Hepatocyte (in vitro differentiated cells): Measurements from ENCODE around the gene PCBD2. TPM values are rescaled to one million over a fixed set of nuclear protein-coding genes. Genes with fewer than 3 reads are reported as not detected.

Experiments used
- DNase-seq: peaks from one replicate; pipeline ENCODE4 v3.0.0-alpha.2; 2016; ENCODE audit warnings: low spot score
- H2AFZ ChIP-seq: fragments of 200-600 bp; sonication (generic); 2 replicates; pipeline ENCODE4 v1.6.0; 2016; ENCODE audit warnings: antibody characterized with exemption, mild to moderate bottlenecking
- H3K27ac ChIP-seq: fragments of 200-600 bp; sonication (generic); 2 replicates; pipeline ENCODE4 v1.5.1; 2016; ENCODE audit warnings: mild to moderate bottlenecking
- H3K27me3 ChIP-seq: fragments of 200-600 bp; sonication (generic); 2 replicates; pipeline ENCODE4 v1.6.1; 2016
- H3K36me3 ChIP-seq: fragments of 200-600 bp; sonication (generic); replicated peaks from 2 replicates; pipeline ENCODE4 v1.5.1; 2016; ENCODE audit warnings: low read depth; ENCODE audit not compliant: insufficient read depth
- H3K4me1 ChIP-seq: fragments of 200-600 bp; sonication (generic); 2 replicates; pipeline ENCODE4 v1.5.1; 2016; ENCODE audit warnings: mild to moderate bottlenecking, moderate library complexity; ENCODE audit not compliant: insufficient read depth
- H3K4me2 ChIP-seq: fragments of 200-600 bp; sonication (generic); 2 replicates; pipeline ENCODE4 v1.6.0; 2016
- H3K4me3 ChIP-seq: fragments of 200-600 bp; sonication (generic); 2 replicates; pipeline ENCODE4 v1.5.1; 2016; ENCODE audit warnings: mild to moderate bottlenecking
- H3K79me2 ChIP-seq: fragments of 200-600 bp; sonication (generic); 2 replicates; pipeline ENCODE4 v1.6.0; 2017; ENCODE audit warnings: mild to moderate bottlenecking
- H3K9me2 ChIP-seq: fragments of 200-600 bp; sonication (generic); replicated peaks from 2 replicates; pipeline ENCODE4 v1.6.0; 2017; ENCODE audit warnings: mild to moderate bottlenecking; ENCODE audit not compliant: insufficient read depth
- H3K9me3 ChIP-seq: fragments of 200-600 bp; sonication (generic); 2 replicates; pipeline ENCODE4 v1.5.1; 2016; ENCODE audit warnings: low read depth, mild to moderate bottlenecking
- H4K20me1 ChIP-seq: fragments of 200-600 bp; sonication (generic); 2 replicates; pipeline ENCODE4 v1.6.0; 2016; ENCODE audit warnings: mild to moderate bottlenecking; ENCODE audit not compliant: insufficient read depth, poor library complexity, severe bottlenecking
- CTCF ChIP-seq: fragments of 200-600 bp; sonication (generic); IDR thresholded peaks from 2 replicates; pipeline ENCODE4 v1.5.1; 2016; ENCODE audit warnings: antibody characterized with exemption, mild to moderate bottlenecking; ENCODE audit not compliant: poor library complexity
- EZH2 ChIP-seq: fragments of 200-600 bp; sonication (generic); IDR thresholded peaks from 2 replicates; pipeline ENCODE4 v1.6.1; 2016; ENCODE audit warnings: antibody characterized with exemption, mild to moderate bottlenecking, borderline replicate concordance
- EZH2phosphoT487 ChIP-seq: fragments of 200-600 bp; sonication (generic); IDR thresholded peaks from one replicate; pipeline ENCODE4 v1.6.1; 2018; ENCODE audit warnings: antibody characterized with exemption, mild to moderate bottlenecking, low read depth, moderate library complexity; ENCODE audit not compliant: unreplicated experiment, severe bottlenecking
- WGBS: methylation state at CpG from one replicate; pipeline ENCODE4 v1.1.6; 2016; ENCODE audit warnings: low lambda C conversion rate; ENCODE audit errors: missing lambda C conversion rate; 5-methylcytosine and 5-hydroxymethylcytosine counted together
- polyA plus RNA-seq: library from polyadenylated mRNA; unstranded; fragments of >200 nt; fragmentation: Nextera tagmentation; extraction: Ambion mirVana; gene quantifications from 2 replicates; pipeline ENCODE4 v1.2.1, GENCODE V29; 2016
- total RNA-seq: library from RNA; depleted of rRNA; stranded (reverse); fragments of >200 nt; gene quantifications from 2 replicates; pipeline ENCODE4 v1.2.3, GENCODE V29; 2014

The PCBD2 gene
- total and polyA plus RNA-seq, 2 experiments from 2014 or later = 5.2 to 14.0 TPM

GRCh38 chr5:134918861-134919260, 13.9 kb downstream of the PCBD2 start:
- Histone ChIP-seq H3K27ac (no peak overlapping the region), H3K9me2 (no peaks in the 10 kb centered on the region), H3K36me3 (no peaks in the 10 kb centered on the region), H3K9me3 (no peaks in the 10 kb centered on the region), H2AFZ (no peak overlapping the region), H3K4me3 (no peak overlapping the region), H4K20me1 (no peaks in the 10 kb centered on the region), H3K27me3 (no peaks in the 10 kb centered on the region), H3K79me2 (peaks cover 8% of the 10 kb centered on the region), H3K4me1 (peaks cover 7% of the 10 kb centered on the region), H3K4me2 (no peak overlapping the region)
- DNase-seq = no peak
- TF ChIP-seq EZH2 (no peak), EZH2phosphoT487 (no peak), CTCF (no peak)
- 90% methylated on average over 3 of the region's 3 CpGs for WGBS

GRCh38 chr5:134920848-134921575, 16.1 kb downstream of the PCBD2 start:
- peaks cover 8% of the 10 kb centered on the region for H3K79me2 ChIP-seq
- H3K9me3 ChIP-seq = no peaks in the 10 kb centered on the region
- no peak for DNase-seq
- no peak overlapping the region for H3K4me2 ChIP-seq
- whole genome bisulfite sequencing = 96% methylated on average over 9 of the region's 9 CpGs
- no peaks in the 10 kb centered on the region for H3K9me2 ChIP-seq
- no peak overlapping the region for H3K27ac ChIP-seq
- H3K4me1 ChIP-seq = peaks cover 7% of the 10 kb centered on the region
- no peak overlapping the region for H3K4me3 ChIP-seq
- no peaks in the 10 kb centered on the region for H3K27me3 ChIP-seq
- no peak overlapping the region for H2AFZ ChIP-seq
- TF ChIP-seq EZH2phosphoT487 (no peak), EZH2 (no peak), CTCF (no peak)
- no peaks in the 10 kb centered on the region for H4K20me1 ChIP-seq
- no peaks in the 10 kb centered on the region for H3K36me3 ChIP-seq

GRCh38 chr5:134932508-134932907, 27.6 kb downstream of the PCBD2 start:
- WGBS = 97% methylated on average over 3 of the region's 3 CpGs
- Histone ChIP-seq H4K20me1 (no peaks in the 10 kb centered on the region), H3K4me3 (no peak overlapping the region), H2AFZ (no peak overlapping the region), H3K4me1 (no peaks in the 10 kb centered on the region), H3K27ac (no peak overlapping the region), H3K4me2 (no peak overlapping the region), H3K9me3 (no peaks in the 10 kb centered on the region), H3K36me3 (peaks cover 3% of the 10 kb centered on the region), H3K9me2 (no peaks in the 10 kb centered on the region), H3K79me2 (no peaks in the 10 kb centered on the region), H3K27me3 (no peaks in the 10 kb centered on the region)
- TF ChIP-seq EZH2phosphoT487 (no peak), CTCF (no peak), EZH2 (no peak)
- DNase-seq = no peak

GRCh38 chr5:134934202-134934601, 29.3 kb downstream of the PCBD2 start:
- H3K36me3 ChIP-seq = peaks cover 3% of the 10 kb centered on the region
- TF ChIP-seq EZH2phosphoT487 (no peak), EZH2 (no peak), CTCF (no peak)
- H3K27me3 ChIP-seq = no peaks in the 10 kb centered on the region
- H3K4me1 ChIP-seq = no peaks in the 10 kb centered on the region
- no peak overlapping the region for H3K4me2 ChIP-seq
- no peak overlapping the region for H3K4me3 ChIP-seq
- no peaks in the 10 kb centered on the region for H4K20me1 ChIP-seq
- H2AFZ ChIP-seq = no peak overlapping the region
- DNase-seq = no peak
- 90% methylated on average over 5 of the region's 5 CpGs for WGBS
- no peak overlapping the region for H3K27ac ChIP-seq
- no peaks in the 10 kb centered on the region for H3K9me2 ChIP-seq
- H3K79me2 ChIP-seq = no peaks in the 10 kb centered on the region
- no peaks in the 10 kb centered on the region for H3K9me3 ChIP-seq
